Omental fat pad (tissue), 4 donors: ENCODE data around the gene PPFIBP2. TPM values are rescaled to one million over a fixed set of nuclear protein-coding genes. Genes with fewer than 3 reads are reported as not detected.

ENCODE experiments used
- ATAC-seq: fragments of 150-250 bp; one replicate; pipeline ENCODE4 v1.9.1; 2016; ENCODE audit warnings: mild to moderate bottlenecking, moderate library complexity; ENCODE audit not compliant: low FRiP score
- DNase-seq: peaks from one replicate; pipeline ENCODE4 v3.0.0-alpha.2; 2019; ENCODE audit warnings: low spot score
- total RNA-seq, 4 donors: library from RNA; depleted of rRNA; stranded (reverse); fragments of >200 nt; gene quantifications; one replicate each; pipeline ENCODE4 v1.1.0, GENCODE V29; 2016
- TF ChIP-seq, protein P1 (sequence below), 3 donors: fragments of 450-650 bp; IDR thresholded peaks; one replicate each; pipeline ENCODE4 v1.5.1; 2016 to 2017; ENCODE audit warnings: antibody characterized with exemption in 3 of 3, mild to moderate bottlenecking in 3 of 3, moderate library complexity in 2 of 3

Gene PPFIBP2
- total RNA-seq, 4 donors from 2014 or later = 16.3 to 47.8 (median 24.2) TPM

DNA sequence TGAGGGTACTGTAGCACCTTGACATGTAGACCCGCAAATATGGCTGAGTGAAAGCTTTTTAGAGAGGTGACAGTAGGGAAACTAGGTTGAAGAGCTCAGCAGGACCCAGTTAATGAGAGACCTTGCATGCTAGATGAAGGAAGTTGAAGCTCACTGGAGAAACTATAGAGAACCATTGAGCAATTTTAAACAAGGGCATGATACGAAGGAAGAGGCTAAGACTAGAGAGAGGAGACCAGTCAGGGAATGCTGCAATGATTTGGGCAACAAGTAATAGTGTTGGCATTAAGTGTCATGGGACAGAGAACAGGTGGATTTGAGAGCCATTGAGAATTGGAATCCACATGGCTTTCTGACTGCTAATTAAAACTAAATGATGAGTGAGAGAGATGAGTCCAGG is 24.4 kb upstream of the PPFIBP2 start:
- TF ChIP-seq, protein P1, sequence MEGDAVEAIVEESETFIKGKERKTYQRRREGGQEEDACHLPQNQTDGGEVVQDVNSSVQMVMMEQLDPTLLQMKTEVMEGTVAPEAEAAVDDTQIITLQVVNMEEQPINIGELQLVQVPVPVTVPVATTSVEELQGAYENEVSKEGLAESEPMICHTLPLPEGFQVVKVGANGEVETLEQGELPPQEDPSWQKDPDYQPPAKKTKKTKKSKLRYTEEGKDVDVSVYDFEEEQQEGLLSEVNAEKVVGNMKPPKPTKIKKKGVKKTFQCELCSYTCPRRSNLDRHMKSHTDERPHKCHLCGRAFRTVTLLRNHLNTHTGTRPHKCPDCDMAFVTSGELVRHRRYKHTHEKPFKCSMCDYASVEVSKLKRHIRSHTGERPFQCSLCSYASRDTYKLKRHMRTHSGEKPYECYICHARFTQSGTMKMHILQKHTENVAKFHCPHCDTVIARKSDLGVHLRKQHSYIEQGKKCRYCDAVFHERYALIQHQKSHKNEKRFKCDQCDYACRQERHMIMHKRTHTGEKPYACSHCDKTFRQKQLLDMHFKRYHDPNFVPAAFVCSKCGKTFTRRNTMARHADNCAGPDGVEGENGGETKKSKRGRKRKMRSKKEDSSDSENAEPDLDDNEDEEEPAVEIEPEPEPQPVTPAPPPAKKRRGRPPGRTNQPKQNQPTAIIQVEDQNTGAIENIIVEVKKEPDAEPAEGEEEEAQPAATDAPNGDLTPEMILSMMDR (IDR thresholded peaks at IDR 0.05) = no peak
- ATAC-seq (no peak), DNase-seq (no peak)

GRCh38 chr11:7490054-7490453 is 23.7 kb upstream of the PPFIBP2 start:
- ATAC-seq (peak; percentile 88), DNase-seq (no peak)
- TF ChIP-seq, protein P1 (IDR thresholded peaks at IDR 0.05) = no peak

DNA sequence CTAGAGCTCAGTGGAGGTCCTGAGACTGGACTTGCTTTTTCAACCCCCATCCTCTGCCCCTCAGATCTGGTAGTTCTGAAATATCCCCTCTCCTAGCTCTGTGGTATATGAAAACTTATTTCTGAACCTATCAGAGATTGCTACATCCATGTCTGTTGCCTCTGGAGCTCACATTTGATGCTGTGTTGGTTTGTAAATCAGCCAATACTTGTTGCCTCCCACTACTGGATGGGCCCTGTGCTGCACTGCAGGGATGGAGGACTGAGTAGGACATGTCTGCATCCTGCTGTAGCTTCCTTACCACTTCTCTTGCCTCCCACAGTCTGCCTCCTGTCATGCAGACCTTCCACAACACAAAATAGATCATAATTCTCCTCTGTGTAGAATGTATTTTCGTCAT is 23.3 kb upstream of the PPFIBP2 start:
- ATAC-seq = peak; percentile 53

DNA sequence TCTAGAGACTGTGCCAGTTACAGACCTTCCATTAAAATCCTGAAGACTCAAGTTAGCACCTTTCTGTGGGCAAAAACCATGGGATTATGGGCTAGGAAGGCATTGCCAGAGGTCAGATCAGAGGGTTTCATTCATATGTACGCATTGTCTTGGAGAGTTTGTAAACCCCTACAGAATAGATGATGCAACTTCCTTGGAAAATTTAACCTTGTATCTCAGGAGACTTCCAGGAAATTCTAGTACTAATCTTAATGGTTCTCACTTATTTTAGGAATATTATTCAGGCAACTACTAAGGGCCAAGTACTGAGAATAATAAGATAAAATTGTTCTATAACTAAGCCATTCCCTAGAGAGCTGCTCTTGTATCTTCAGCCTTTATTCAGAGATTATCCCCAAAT is 21.5 kb upstream of the PPFIBP2 start:
- TF ChIP-seq, protein P1 (IDR thresholded peaks at IDR 0.05) = no peak
- ATAC-seq (no peak), DNase-seq (no peak)

More for the DNA sequence above, 23.3 kb upstream of the PPFIBP2 start:
- no peak for DNase-seq
- TF ChIP-seq, protein P1 (IDR thresholded peaks at IDR 0.05) = no peak

- TF ChIP-seq, protein P1 (IDR thresholded peaks at IDR 0.05) = no peak
- DNase-seq (no peak), ATAC-seq (no peak)
These were observed 20.1 kb upstream of the PPFIBP2 start for GRCh38 chr11:7493670-7494069.

DNA sequence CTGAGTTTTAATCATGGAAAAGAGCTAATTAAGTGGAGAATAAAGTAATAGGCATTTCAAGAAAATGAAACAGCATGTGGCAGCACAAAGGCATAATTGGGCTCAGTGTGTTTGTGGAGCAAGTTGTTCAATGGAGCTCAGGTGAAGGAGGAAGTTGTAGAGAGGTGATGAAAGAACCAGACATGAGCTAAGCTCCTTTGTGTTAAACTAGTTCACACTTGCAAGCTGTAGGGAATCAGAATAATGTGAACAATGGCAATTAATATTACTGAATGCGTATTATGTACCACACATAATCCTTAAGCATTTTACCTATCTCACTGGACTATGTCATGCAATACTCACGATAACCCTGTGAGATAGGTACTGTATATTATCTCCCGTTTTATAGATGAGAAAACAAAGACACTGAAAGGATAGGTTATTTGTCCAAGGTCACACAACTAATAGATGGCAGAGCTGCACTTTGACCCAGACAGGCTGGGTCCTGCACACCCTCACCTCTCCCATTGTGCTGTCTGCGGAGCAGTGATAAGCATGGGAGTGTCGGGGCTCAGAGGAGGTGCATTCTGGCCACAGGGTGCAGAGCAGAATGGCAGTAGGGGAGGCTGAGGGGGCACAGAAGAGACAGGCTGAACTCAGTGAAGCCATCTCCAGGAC is 19.6 kb upstream of the PPFIBP2 start:
- ATAC-seq (no peak), DNase-seq (no peak)
- TF ChIP-seq, protein P1 (IDR thresholded peaks at IDR 0.05) = no peak

DNA sequence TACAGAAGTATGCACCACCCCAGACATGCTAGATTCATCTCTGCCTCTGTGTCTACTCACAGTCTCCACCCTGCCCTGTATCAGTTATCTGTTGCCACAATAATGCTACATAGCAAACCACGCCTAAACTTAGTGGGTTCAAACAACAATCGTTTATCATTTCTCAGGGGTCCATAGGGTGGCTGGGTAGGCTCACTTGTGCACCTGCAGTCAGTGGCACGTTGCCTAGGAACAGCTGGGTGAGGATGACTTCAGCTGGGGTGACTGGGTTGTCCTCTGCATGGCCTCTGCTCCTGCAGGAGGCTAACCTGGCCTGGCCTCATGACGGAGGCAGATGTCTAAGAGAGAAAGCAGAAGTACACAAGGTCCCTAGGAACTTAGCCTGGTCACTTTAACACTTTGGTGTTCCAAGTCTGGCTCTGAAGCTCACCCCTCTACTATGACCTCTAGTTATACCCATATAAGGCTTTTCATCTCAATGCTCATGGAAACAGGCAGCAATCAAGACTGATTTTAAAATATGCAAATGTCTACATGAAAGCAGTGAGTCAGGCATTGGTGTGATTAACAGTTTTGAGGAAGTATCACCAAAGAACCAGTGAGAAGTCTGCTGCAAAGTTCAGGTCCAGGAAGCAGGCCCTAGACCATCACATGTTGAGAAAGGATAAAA is 17.8 kb upstream of the PPFIBP2 start:
- no peak for ATAC-seq
- TF ChIP-seq, protein P1 (IDR thresholded peaks at IDR 0.05) = no peak
- DNase-seq = no peak
